ENCODE results near the gene ABHD17A. TPM values are rescaled to one million over a fixed set of nuclear protein-coding genes. Genes with fewer than 3 reads are reported as not detected.

ABHD17A gene
- total RNA-seq, 1 donor from 2014 or later: 20.2 TPM

GRCh38 chr19:1844513-1845124 lies 40.7 kb downstream of the ABHD17A start:
- H3K79me2 ChIP-seq (ENCODE audit: low read depth): peaks cover 85% of the 10 kb centered on the region

GRCh38 chr19:1843646-1844394 lies 41.5 kb downstream of the ABHD17A start:
- Mint-ChIP-seq H3K36me3 (no peaks in the 10 kb centered on the region), H3K4me1 (peaks cover 30% of the 10 kb centered on the region), H3K4me3 (no peak overlapping the region), H3K27ac (no peak overlapping the region), H3K9me3 (no peaks in the 10 kb centered on the region), H3K27me3 (ENCODE audit: insufficient read depth, low read depth) (no peaks in the 10 kb centered on the region)
- H3K4me3 ChIP-seq: no peak overlapping the region
- peaks cover 13% of the 10 kb centered on the region for H3K4me1 ChIP-seq
- H3K79me2 ChIP-seq (ENCODE audit: low read depth): peaks cover 93% of the 10 kb centered on the region
- peak; percentile 38 for DNase-seq (ENCODE audit: low spot score)
- no peak for TF ChIP-seq EZH2phosphoT487 (IDR thresholded peaks at IDR 0.05)
- TF ChIP-seq, protein P1, sequence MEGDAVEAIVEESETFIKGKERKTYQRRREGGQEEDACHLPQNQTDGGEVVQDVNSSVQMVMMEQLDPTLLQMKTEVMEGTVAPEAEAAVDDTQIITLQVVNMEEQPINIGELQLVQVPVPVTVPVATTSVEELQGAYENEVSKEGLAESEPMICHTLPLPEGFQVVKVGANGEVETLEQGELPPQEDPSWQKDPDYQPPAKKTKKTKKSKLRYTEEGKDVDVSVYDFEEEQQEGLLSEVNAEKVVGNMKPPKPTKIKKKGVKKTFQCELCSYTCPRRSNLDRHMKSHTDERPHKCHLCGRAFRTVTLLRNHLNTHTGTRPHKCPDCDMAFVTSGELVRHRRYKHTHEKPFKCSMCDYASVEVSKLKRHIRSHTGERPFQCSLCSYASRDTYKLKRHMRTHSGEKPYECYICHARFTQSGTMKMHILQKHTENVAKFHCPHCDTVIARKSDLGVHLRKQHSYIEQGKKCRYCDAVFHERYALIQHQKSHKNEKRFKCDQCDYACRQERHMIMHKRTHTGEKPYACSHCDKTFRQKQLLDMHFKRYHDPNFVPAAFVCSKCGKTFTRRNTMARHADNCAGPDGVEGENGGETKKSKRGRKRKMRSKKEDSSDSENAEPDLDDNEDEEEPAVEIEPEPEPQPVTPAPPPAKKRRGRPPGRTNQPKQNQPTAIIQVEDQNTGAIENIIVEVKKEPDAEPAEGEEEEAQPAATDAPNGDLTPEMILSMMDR (IDR thresholded peaks at IDR 0.05): peak; percentile 18
- TF ChIP-seq EZH2 (IDR thresholded peaks at IDR 0.05): no peak
- H2AFZ ChIP-seq (replicated peaks): no peak overlapping the region
- H3K27me3 ChIP-seq: no peaks in the 10 kb centered on the region
- H3K9me3 ChIP-seq (ENCODE audit: low read depth): no peaks in the 10 kb centered on the region
- H3F3A ChIP-seq (ENCODE audit: low read depth): peaks cover 7% of the 10 kb centered on the region
- H3K36me3 ChIP-seq: no peaks in the 10 kb centered on the region
- peaks cover 91% of the 10 kb centered on the region for H4K20me1 ChIP-seq (ENCODE audit: low read depth)
- no peak overlapping the region for H3K4me2 ChIP-seq
- no peak overlapping the region for H3K9ac ChIP-seq
- no peak overlapping the region for H3K27ac ChIP-seq

More at GRCh38 chr19:1844513-1845124, 40.7 kb downstream of the ABHD17A start:
- Mint-ChIP-seq H3K9me3 (no peaks in the 10 kb centered on the region), H3K27me3 (ENCODE audit: insufficient read depth, low read depth) (no peaks in the 10 kb centered on the region), H3K27ac (no peak overlapping the region), H3K36me3 (no peaks in the 10 kb centered on the region), H3K4me1 (peaks cover 32% of the 10 kb centered on the region), H3K4me3 (no peak overlapping the region)
- H2AFZ ChIP-seq (replicated peaks): no peak overlapping the region
- H3K36me3 ChIP-seq: no peaks in the 10 kb centered on the region
- no peak overlapping the region for H3K4me3 ChIP-seq
- H3K4me1 ChIP-seq: peaks cover 13% of the 10 kb centered on the region
- H3K9ac ChIP-seq: no peak overlapping the region
- H3K27me3 ChIP-seq: no peaks in the 10 kb centered on the region
- peaks cover 87% of the 10 kb centered on the region for H4K20me1 ChIP-seq (ENCODE audit: low read depth)
- no peaks in the 10 kb centered on the region for H3K9me3 ChIP-seq (ENCODE audit: low read depth)
- H3K4me2 ChIP-seq: no peak overlapping the region
- no peak for DNase-seq (ENCODE audit: low spot score)
- TF ChIP-seq, protein P1 (IDR thresholded peaks at IDR 0.05): no peak
- TF ChIP-seq EZH2 (IDR thresholded peaks at IDR 0.05) (no peak), EZH2phosphoT487 (IDR thresholded peaks at IDR 0.05) (no peak)
- H3F3A ChIP-seq (ENCODE audit: low read depth): peaks cover 13% of the 10 kb centered on the region
- no peak overlapping the region for H3K27ac ChIP-seq

DNA sequence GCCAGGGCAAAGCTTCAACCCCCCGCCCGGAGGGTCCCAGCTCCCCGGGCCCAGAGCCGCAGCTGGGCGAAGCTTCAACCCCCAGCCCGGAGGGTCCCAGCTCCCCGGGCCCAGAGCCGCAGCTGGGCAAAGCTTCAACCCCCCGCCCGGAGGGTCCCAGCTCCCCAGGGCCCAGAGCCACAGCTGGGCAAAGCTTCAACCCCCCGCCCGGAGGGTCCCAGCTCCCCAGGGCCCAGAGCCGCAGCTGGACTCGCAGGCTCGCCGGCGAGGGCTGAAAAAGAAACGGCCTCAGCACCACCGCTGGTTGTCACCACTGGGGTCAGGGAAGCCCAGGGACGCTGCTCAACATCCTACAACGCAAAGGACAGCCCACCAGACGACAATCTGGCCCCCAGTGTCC lies 42.2 kb downstream of the ABHD17A start:
- Histone ChIP-seq H3K27ac (no peak overlapping the region), H2AFZ (replicated peaks) (no peak overlapping the region), H3K4me3 (no peak overlapping the region), H4K20me1 (ENCODE audit: low read depth) (peaks cover 97% of the 10 kb centered on the region), H3F3A (ENCODE audit: low read depth) (peaks cover 6% of the 10 kb centered on the region), H3K4me1 (peaks cover 13% of the 10 kb centered on the region), H3K79me2 (ENCODE audit: low read depth) (peaks cover 99% of the 10 kb centered on the region), H3K9me3 (ENCODE audit: low read depth) (no peaks in the 10 kb centered on the region), H3K9ac (peak overlapping the region; percentile 32), H3K27me3 (no peaks in the 10 kb centered on the region), H3K36me3 (no peaks in the 10 kb centered on the region), H3K4me2 (no peak overlapping the region)
- Mint-ChIP-seq H3K4me1 (peaks cover 29% of the 10 kb centered on the region), H3K9me3 (no peaks in the 10 kb centered on the region), H3K27ac (no peak overlapping the region), H3K27me3 (ENCODE audit: insufficient read depth, low read depth) (no peaks in the 10 kb centered on the region), H3K36me3 (no peaks in the 10 kb centered on the region), H3K4me3 (no peak overlapping the region)
- no peak for DNase-seq (ENCODE audit: low spot score)
- no peak for TF ChIP-seq EZH2 (IDR thresholded peaks at IDR 0.05)
- TF ChIP-seq, protein P1 (IDR thresholded peaks at IDR 0.05): no peak
- no peak for TF ChIP-seq EZH2phosphoT487 (IDR thresholded peaks at IDR 0.05)

All from neural progenitor cell (in vitro differentiated cells).